Measurements from ENCODE around the gene PHACTR3. TPM values are rescaled to one million over a fixed set of nuclear protein-coding genes. Genes with fewer than 3 reads are reported as not detected.

The PHACTR3 gene
- total RNA-seq, 1 donor from 2014 or later: 0.14 TPM

DNA sequence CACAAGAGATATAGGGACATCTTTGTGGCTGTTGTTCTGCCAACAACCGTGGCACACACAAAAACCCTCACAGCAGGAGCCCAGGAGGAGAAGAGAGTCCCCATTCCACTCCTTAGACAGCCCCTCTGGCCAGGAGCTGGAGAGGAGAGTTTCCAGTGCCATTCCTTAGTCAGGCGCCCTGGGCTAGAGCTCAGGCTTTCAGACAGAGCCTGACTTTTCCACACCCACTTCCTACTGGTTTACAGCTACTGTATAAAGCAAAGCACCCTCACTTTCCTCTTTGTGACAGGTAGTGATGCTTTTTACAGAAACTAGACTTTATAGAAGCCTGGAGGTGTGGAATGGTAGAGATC is 183.2 kb downstream of the PHACTR3 start:
- Histone ChIP-seq H3K4me2 (ENCODE audit: low read length) (no peak overlapping the region), H3K9me3 (ENCODE audit: insufficient read depth, low read depth, low read length) (no peaks in the 10 kb centered on the region), H3K27ac (ENCODE audit: low read depth, low read length) (no peak overlapping the region), H3K4me3 (ENCODE audit: insufficient read depth, low read depth, low read length) (no peak overlapping the region), H3K36me3 (ENCODE audit: insufficient read depth, low read length) (no peaks in the 10 kb centered on the region), H2AFZ (ENCODE audit: low read depth, low read length) (no peak overlapping the region), H3K9ac (ENCODE audit: low read length) (no peak overlapping the region), H3K4me1 (ENCODE audit: insufficient read depth, low read length) (no peaks in the 10 kb centered on the region), H4K20me1 (ENCODE audit: insufficient read depth, low read length) (no peaks in the 10 kb centered on the region), H3K27me3 (ENCODE audit: insufficient read depth, low read length) (peaks cover 7% of the 10 kb centered on the region), H3K79me2 (ENCODE audit: insufficient read depth, low read length) (no peaks in the 10 kb centered on the region)
- Mint-ChIP-seq H3K4me1 (ENCODE audit: low read depth, unreplicated experiment) (no peaks in the 10 kb centered on the region), H3K27ac (ENCODE audit: unreplicated experiment) (no peak overlapping the region), H3K27me3 (ENCODE audit: low read depth, unreplicated experiment) (peaks cover 39% of the 10 kb centered on the region), H3K4me3 (ENCODE audit: unreplicated experiment) (no peak overlapping the region), H3K36me3 (ENCODE audit: low read depth, unreplicated experiment) (no peaks in the 10 kb centered on the region), H3K9me3 (ENCODE audit: unreplicated experiment) (peaks cover 6% of the 10 kb centered on the region)
- TF ChIP-seq EZH2 (IDR thresholded peaks at IDR 0.05; ENCODE audit: insufficient read depth, low read length): no peak
- TF ChIP-seq, protein P1, sequence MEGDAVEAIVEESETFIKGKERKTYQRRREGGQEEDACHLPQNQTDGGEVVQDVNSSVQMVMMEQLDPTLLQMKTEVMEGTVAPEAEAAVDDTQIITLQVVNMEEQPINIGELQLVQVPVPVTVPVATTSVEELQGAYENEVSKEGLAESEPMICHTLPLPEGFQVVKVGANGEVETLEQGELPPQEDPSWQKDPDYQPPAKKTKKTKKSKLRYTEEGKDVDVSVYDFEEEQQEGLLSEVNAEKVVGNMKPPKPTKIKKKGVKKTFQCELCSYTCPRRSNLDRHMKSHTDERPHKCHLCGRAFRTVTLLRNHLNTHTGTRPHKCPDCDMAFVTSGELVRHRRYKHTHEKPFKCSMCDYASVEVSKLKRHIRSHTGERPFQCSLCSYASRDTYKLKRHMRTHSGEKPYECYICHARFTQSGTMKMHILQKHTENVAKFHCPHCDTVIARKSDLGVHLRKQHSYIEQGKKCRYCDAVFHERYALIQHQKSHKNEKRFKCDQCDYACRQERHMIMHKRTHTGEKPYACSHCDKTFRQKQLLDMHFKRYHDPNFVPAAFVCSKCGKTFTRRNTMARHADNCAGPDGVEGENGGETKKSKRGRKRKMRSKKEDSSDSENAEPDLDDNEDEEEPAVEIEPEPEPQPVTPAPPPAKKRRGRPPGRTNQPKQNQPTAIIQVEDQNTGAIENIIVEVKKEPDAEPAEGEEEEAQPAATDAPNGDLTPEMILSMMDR (IDR thresholded peaks at IDR 0.05; ENCODE audit: insufficient read depth, low read depth, low read length): no peak
- no peak for DNase-seq (ENCODE audit: low read depth)
- FAIRE-seq: no peak

DNA sequence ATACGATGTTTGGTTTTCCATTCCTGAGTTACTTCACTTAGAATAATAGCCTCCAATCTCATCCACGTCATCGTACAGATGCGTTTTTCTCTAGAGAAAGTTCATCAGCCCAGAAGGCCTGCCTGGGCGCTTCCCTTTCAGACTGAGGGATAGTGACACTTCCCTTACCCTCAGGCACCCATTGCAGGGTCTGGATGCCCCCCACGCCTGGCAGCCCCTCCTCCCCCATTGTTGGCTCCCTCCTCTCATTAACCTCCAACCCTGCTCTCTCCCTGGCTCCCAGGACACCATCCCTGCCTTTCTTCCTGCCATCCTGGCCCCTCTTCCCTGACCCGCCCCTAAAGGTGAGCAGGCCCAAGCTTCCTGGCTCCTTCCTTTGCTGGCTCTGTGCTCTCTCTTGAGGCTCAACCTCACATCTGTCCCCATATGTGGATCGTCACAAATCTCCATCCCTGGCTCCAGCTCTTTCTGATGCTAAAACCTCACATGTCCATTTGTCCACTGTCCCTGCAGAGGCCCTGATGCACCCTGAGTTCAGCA is 183.9 kb downstream of the PHACTR3 start:
- no peaks in the 10 kb centered on the region for H3K4me1 ChIP-seq (ENCODE audit: insufficient read depth, low read length)
- no peak overlapping the region for H3K9ac ChIP-seq (ENCODE audit: low read length)
- no peak for DNase-seq (ENCODE audit: low read depth)
- no peak overlapping the region for H3K4me3 ChIP-seq (ENCODE audit: insufficient read depth, low read depth, low read length)
- H3K4me2 ChIP-seq (ENCODE audit: low read length): no peak overlapping the region
- Mint-ChIP-seq H3K27me3 (ENCODE audit: low read depth, unreplicated experiment) (peaks cover 36% of the 10 kb centered on the region), H3K4me3 (ENCODE audit: unreplicated experiment) (no peak overlapping the region), H3K9me3 (ENCODE audit: unreplicated experiment) (peaks cover 6% of the 10 kb centered on the region), H3K36me3 (ENCODE audit: low read depth, unreplicated experiment) (no peaks in the 10 kb centered on the region), H3K27ac (ENCODE audit: unreplicated experiment) (no peak overlapping the region), H3K4me1 (ENCODE audit: low read depth, unreplicated experiment) (no peaks in the 10 kb centered on the region)
- H2AFZ ChIP-seq (ENCODE audit: low read depth, low read length): no peak overlapping the region
- no peaks in the 10 kb centered on the region for H3K79me2 ChIP-seq (ENCODE audit: insufficient read depth, low read length)
- no peaks in the 10 kb centered on the region for H3K36me3 ChIP-seq (ENCODE audit: insufficient read depth, low read length)
- no peak overlapping the region for H3K27ac ChIP-seq (ENCODE audit: low read depth, low read length)
- H4K20me1 ChIP-seq (ENCODE audit: insufficient read depth, low read length): no peaks in the 10 kb centered on the region
- TF ChIP-seq, protein P1 (IDR thresholded peaks at IDR 0.05; ENCODE audit: insufficient read depth, low read depth, low read length): no peak
- TF ChIP-seq EZH2 (IDR thresholded peaks at IDR 0.05; ENCODE audit: insufficient read depth, low read length): no peak
- H3K9me3 ChIP-seq (ENCODE audit: insufficient read depth, low read depth, low read length): no peaks in the 10 kb centered on the region
- no peak for FAIRE-seq
- peaks cover 7% of the 10 kb centered on the region for H3K27me3 ChIP-seq (ENCODE audit: insufficient read depth, low read length)

DNA sequence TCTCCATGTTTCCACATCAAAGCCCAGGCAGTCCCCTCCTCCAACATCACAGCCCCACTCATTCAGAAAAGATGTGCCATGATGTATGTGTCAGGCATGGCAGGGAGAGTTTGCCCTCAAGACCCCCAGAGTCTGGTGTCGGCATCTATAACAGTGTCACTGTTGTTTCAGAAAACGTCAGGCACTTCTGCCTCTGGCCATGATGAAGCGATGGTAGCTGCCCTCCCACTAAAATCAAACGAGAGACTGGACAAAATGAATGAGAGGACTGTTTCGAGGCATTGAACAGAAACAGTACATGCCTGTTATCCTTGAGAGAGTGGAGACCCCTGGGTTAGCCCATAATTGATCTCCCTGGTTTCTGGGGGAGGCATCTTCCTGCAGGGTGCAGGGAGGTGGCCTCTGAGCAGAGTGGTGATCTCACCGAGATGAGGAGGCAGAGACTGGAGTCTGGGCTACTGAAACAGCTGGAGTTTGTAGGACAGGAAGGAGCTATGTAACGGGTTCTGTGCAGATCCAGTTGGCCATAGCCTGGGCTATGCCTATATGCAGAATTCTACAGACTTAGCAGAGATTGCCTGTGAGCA is 184.6 kb downstream of the PHACTR3 start:
- H3K27ac ChIP-seq (ENCODE audit: low read depth, low read length): no peak overlapping the region
- Mint-ChIP-seq H3K4me1 (ENCODE audit: low read depth, unreplicated experiment) (no peaks in the 10 kb centered on the region), H3K4me3 (ENCODE audit: unreplicated experiment) (no peak overlapping the region), H3K27me3 (ENCODE audit: low read depth, unreplicated experiment) (peaks cover 36% of the 10 kb centered on the region), H3K36me3 (ENCODE audit: low read depth, unreplicated experiment) (no peaks in the 10 kb centered on the region), H3K9me3 (ENCODE audit: unreplicated experiment) (peaks cover 6% of the 10 kb centered on the region), H3K27ac (ENCODE audit: unreplicated experiment) (no peak overlapping the region)
- H2AFZ ChIP-seq (ENCODE audit: low read depth, low read length): no peak overlapping the region
- FAIRE-seq (no peak), DNase-seq (ENCODE audit: low read depth) (no peak)
- peaks cover 2% of the 10 kb centered on the region for H3K27me3 ChIP-seq (ENCODE audit: insufficient read depth, low read length)
- no peak overlapping the region for H3K4me2 ChIP-seq (ENCODE audit: low read length)
- no peak overlapping the region for H3K4me3 ChIP-seq (ENCODE audit: insufficient read depth, low read depth, low read length)
- no peaks in the 10 kb centered on the region for H3K79me2 ChIP-seq (ENCODE audit: insufficient read depth, low read length)
- TF ChIP-seq, protein P1 (IDR thresholded peaks at IDR 0.05; ENCODE audit: insufficient read depth, low read depth, low read length): no peak
- no peaks in the 10 kb centered on the region for H4K20me1 ChIP-seq (ENCODE audit: insufficient read depth, low read length)
- no peaks in the 10 kb centered on the region for H3K9me3 ChIP-seq (ENCODE audit: insufficient read depth, low read depth, low read length)
- H3K9ac ChIP-seq (ENCODE audit: low read length): no peak overlapping the region
- no peaks in the 10 kb centered on the region for H3K4me1 ChIP-seq (ENCODE audit: insufficient read depth, low read length)
- H3K36me3 ChIP-seq (ENCODE audit: insufficient read depth, low read length): no peaks in the 10 kb centered on the region

Measured in astrocyte (in vitro differentiated cells and primary cell).